H9 (cell line): ENCODE measurements around the gene HHLA2. TPM values are rescaled to one million over a fixed set of nuclear protein-coding genes. Genes with fewer than 3 reads are reported as not detected.

Source experiments
- DNase-seq: peaks from one replicate; pipeline ENCODE4 v3.0.0-alpha.2; 2017
- H2AFZ ChIP-seq: one replicate; pipeline ENCODE4 v1.6.1; 2013; ENCODE audit warnings: mild to moderate bottlenecking, low read length, control low read depth, moderate library complexity
- H2AK5ac ChIP-seq: 2 replicates; pipeline ENCODE4 v1.6.1; 2013; ENCODE audit warnings: low read length, control low read depth, mixed read lengths; ENCODE audit not compliant: insufficient read length
- H2BK120ac ChIP-seq: one replicate; pipeline ENCODE4 v1.6.1; 2013; ENCODE audit warnings: low read depth, mild to moderate bottlenecking, low read length, control low read depth, inconsistent platforms; ENCODE audit not compliant: poor library complexity, severe bottlenecking
- H2BK12ac ChIP-seq: 2 replicates; pipeline ENCODE4 v1.6.1; 2013; ENCODE audit warnings: low read length, control low read depth, mixed read lengths, low read depth; ENCODE audit not compliant: insufficient read length
- H2BK15ac ChIP-seq: 2 replicates; pipeline ENCODE4 v1.6.1; 2013; ENCODE audit warnings: low read depth, low read length, control low read depth
- H2BK20ac ChIP-seq: one replicate; pipeline ENCODE4 v1.6.1; 2013; ENCODE audit warnings: low read depth, mild to moderate bottlenecking, low read length, control low read depth, inconsistent platforms; ENCODE audit not compliant: poor library complexity, severe bottlenecking
- H2BK5ac ChIP-seq: 2 replicates; pipeline ENCODE4 v1.6.1; 2013; ENCODE audit warnings: low read length, control low read depth, mixed read lengths; ENCODE audit not compliant: insufficient read length
- H3K14ac ChIP-seq: 2 replicates; pipeline ENCODE4 v1.6.1; 2013; ENCODE audit warnings: low read length, control low read depth; ENCODE audit not compliant: insufficient read depth
- H3K18ac ChIP-seq: 2 replicates; pipeline ENCODE4 v1.6.1; 2013; ENCODE audit warnings: low read depth, mild to moderate bottlenecking, mixed read lengths, low read length, control low read depth; ENCODE audit not compliant: insufficient read length
- H3K23ac ChIP-seq: 2 replicates; pipeline ENCODE4 v1.6.1; 2013; ENCODE audit warnings: low read length, control low read depth, mixed read lengths, low read depth; ENCODE audit not compliant: insufficient read length
- H3K23me2 ChIP-seq: 2 replicates; pipeline ENCODE4 v1.6.1; 2013; ENCODE audit warnings: low read depth, mild to moderate bottlenecking, mixed read lengths, low read length, control low read depth; ENCODE audit not compliant: insufficient read length, poor library complexity, severe bottlenecking
- H3K27ac ChIP-seq: 2 replicates; pipeline ENCODE4 v1.5.1; 2013; ENCODE audit warnings: low read length, control low read depth, mixed read lengths, low read depth; ENCODE audit not compliant: insufficient read length
- H3K27me3 ChIP-seq: 2 replicates; pipeline ENCODE4 v1.6.1; 2013; ENCODE audit warnings: low read length, control low read depth, inconsistent platforms; ENCODE audit not compliant: insufficient read depth
- H3K4ac ChIP-seq: 2 replicates; pipeline ENCODE4 v1.6.1; 2013; ENCODE audit warnings: low read depth, mild to moderate bottlenecking, control low read depth, inconsistent platforms, low read length, moderate library complexity
- H3K4me1 ChIP-seq: 2 replicates; pipeline ENCODE4 v1.6.1; 2013; ENCODE audit warnings: low read length, control low read depth, inconsistent platforms; ENCODE audit not compliant: insufficient read depth
- H3K4me2 ChIP-seq: 2 replicates; pipeline ENCODE4 v1.6.1; 2013; ENCODE audit warnings: low read length, control low read depth, mixed read lengths; ENCODE audit not compliant: insufficient read length, insufficient read depth
- H3K56ac ChIP-seq: 2 replicates; pipeline ENCODE4 v1.6.1; 2013; ENCODE audit warnings: low read depth, mild to moderate bottlenecking, mixed read lengths, low read length, control low read depth; ENCODE audit not compliant: insufficient read length
- H3K79me1 ChIP-seq: 2 replicates; pipeline ENCODE4 v1.6.1; 2013; ENCODE audit warnings: low read depth, mild to moderate bottlenecking, moderate library complexity, low read length, control low read depth, inconsistent platforms; ENCODE audit not compliant: insufficient read depth, poor library complexity, severe bottlenecking
- H3K79me2 ChIP-seq: 2 replicates; pipeline ENCODE4 v1.6.1; 2013; ENCODE audit warnings: low read length, control low read depth, inconsistent platforms; ENCODE audit not compliant: insufficient read depth
- H3K9ac ChIP-seq: 2 replicates; pipeline ENCODE4 v1.6.1; 2013; ENCODE audit warnings: low read length, control low read depth, mixed read lengths; ENCODE audit not compliant: insufficient read length; ENCODE audit errors: extremely low read depth
- H3K9me3 ChIP-seq: one replicate; pipeline ENCODE4 v1.6.1; 2013; ENCODE audit warnings: low read depth, low read length, inconsistent platforms; ENCODE audit not compliant: control insufficient read depth
- H3T11ph ChIP-seq: one replicate; pipeline ENCODE4 v1.6.1; 2013; ENCODE audit warnings: mild to moderate bottlenecking, low read length, control low read depth, inconsistent platforms
- H4K20me1 ChIP-seq: one replicate; pipeline ENCODE4 v1.6.1; 2013; ENCODE audit not compliant: control insufficient read depth, insufficient read length, insufficient read depth
- H4K5ac ChIP-seq: 2 replicates; pipeline ENCODE4 v1.6.1; 2013; ENCODE audit warnings: low read depth, mild to moderate bottlenecking, mixed read lengths, low read length, control low read depth; ENCODE audit not compliant: insufficient read length
- H4K8ac ChIP-seq: replicated peaks from 2 replicates; pipeline ENCODE4 v1.6.1; 2013; ENCODE audit warnings: low read length, control low read depth, mixed read lengths, low read depth; ENCODE audit not compliant: insufficient read length
- H4K91ac ChIP-seq: 2 replicates; pipeline ENCODE4 v1.6.1; 2013; ENCODE audit warnings: low read depth, mild to moderate bottlenecking, moderate library complexity, mixed read lengths, low read length, control low read depth; ENCODE audit not compliant: insufficient read length
- H3K27ac Mint-ChIP-seq, 3 experiments: 2 replicates in 2 of 3; 3 replicates in 1 of 3; pipeline ENCODE4 v1.8.0; 2020 to 2021; ENCODE audit warnings: mixed read lengths in 3 of 3, mild to moderate bottlenecking in 1 of 3, moderate library complexity in 1 of 3
- H3K27me3 Mint-ChIP-seq: 2 replicates; pipeline ENCODE4 v1.8.0; 2021; ENCODE audit warnings: low read depth, mild to moderate bottlenecking, moderate library complexity, mixed read lengths
- H3K36me3 Mint-ChIP-seq, 3 experiments: 2 replicates in 2 of 3; 3 replicates in 1 of 3; pipeline ENCODE4 v1.8.0; 2020 to 2021; ENCODE audit warnings: low read depth in 3 of 3, mixed read lengths in 3 of 3; ENCODE audit not compliant: insufficient read depth in 1 of 3
- H3K4me1 Mint-ChIP-seq, 2 experiments: 2 replicates each; pipeline ENCODE4 v1.8.0; 2020; ENCODE audit warnings: mixed read lengths in 2 of 2
- H3K4me3 Mint-ChIP-seq, 2 experiments: 2 replicates in 1 of 2; 3 replicates in 1 of 2; pipeline ENCODE4 v1.8.0; 2020 to 2021; ENCODE audit warnings: mild to moderate bottlenecking in 2 of 2, mixed read lengths in 2 of 2, moderate library complexity in 1 of 2
- H3K9me3 Mint-ChIP-seq, 2 experiments: 2 replicates in 1 of 2; 3 replicates in 1 of 2; pipeline ENCODE4 v1.8.0; 2020; ENCODE audit warnings: mild to moderate bottlenecking in 2 of 2, mixed read lengths in 2 of 2, moderate library complexity in 1 of 2
- CTCF ChIP-seq: fragments of 200-600 bp; sonication (generic); conservative IDR thresholded peaks from 3 replicates; pipeline ENCODE4 v1.8.0; 2021; ENCODE audit warnings: antibody characterized with exemption, mild to moderate bottlenecking
- WGBS: extraction: QIAGEN DNeasy Blood & Tissue Kit; methylation state at CpG from one replicate; pipeline ENCODE4 v1.1.7; 2013; ENCODE audit warnings: missing lambda C conversion rate, low lambda C conversion rate, mixed read lengths; ENCODE audit not compliant: insufficient read length; ENCODE audit errors: extremely low coverage; 5-methylcytosine and 5-hydroxymethylcytosine counted together
- total RNA-seq: library from RNA; stranded (reverse); gene quantifications from 2 replicates; pipeline ENCODE4 v1.2.1, GENCODE V29; 2021

Gene HHLA2
- total RNA-seq, 1 experiment from 2014 or later = not detected

- no peak overlapping the region for H4K8ac ChIP-seq
- no peaks in the 10 kb centered on the region for H3K79me1 ChIP-seq
- no peaks in the 10 kb centered on the region for H3K9me3 ChIP-seq
- no peak overlapping the region for H3K23ac ChIP-seq
- H3K27ac Mint-ChIP-seq = no peak overlapping the region; a peak in 1 of 7 replicates
- H3K18ac ChIP-seq = no peak overlapping the region
- no peak overlapping the region for H3K4me3 Mint-ChIP-seq
- no peak overlapping the region for H3K27ac ChIP-seq
- no peaks in the 10 kb centered on the region for H3K79me2 ChIP-seq
- H3K27me3 Mint-ChIP-seq = no peaks in the 10 kb centered on the region
- TF ChIP-seq CTCF = no peak
- DNase-seq = no peak
- no peaks in the 10 kb centered on the region for H3K4me1 ChIP-seq
- H2BK20ac ChIP-seq = no peak overlapping the region
- WGBS = no CpG with 5 or more reads among the region's 3 CpGs
- no peak overlapping the region for H2AFZ ChIP-seq
- no peak overlapping the region for H2BK5ac ChIP-seq
- H3K9me3 Mint-ChIP-seq = no peaks in the 10 kb centered on the region
- no peak overlapping the region for H3K14ac ChIP-seq
- H3K4me2 ChIP-seq = no peak overlapping the region
- no peak overlapping the region for H2BK15ac ChIP-seq
- no peaks in the 10 kb centered on the region for H4K20me1 ChIP-seq
- no peaks in the 10 kb centered on the region for H3K36me3 Mint-ChIP-seq
- no peak overlapping the region for H2AK5ac ChIP-seq
- H3K4ac ChIP-seq = no peak overlapping the region
- H2BK12ac ChIP-seq = no peak overlapping the region
- no peaks in the 10 kb centered on the region for H3K27me3 ChIP-seq
- no peaks in the 10 kb centered on the region for H3K23me2 ChIP-seq
- no peak overlapping the region for H3K56ac ChIP-seq
- H3K9ac ChIP-seq = no peak overlapping the region
- no peak overlapping the region for H3T11ph ChIP-seq
- no peak overlapping the region for H4K91ac ChIP-seq
- H2BK120ac ChIP-seq = no peak overlapping the region
- H3K4me1 Mint-ChIP-seq = peaks cover 12 to 21% of the 10 kb centered on the region in 2 experiments
- no peak overlapping the region for H4K5ac ChIP-seq
These were observed 1.3 kb downstream of the HHLA2 start for GRCh38 chr3:108297647-108298046.
